NT2/D1 (cell line): Measurements from ENCODE around the gene NANOS1.

ENCODE experiments used
- SUZ12 ChIP-seq: IDR thresholded peaks from 2 replicates; pipeline ENCODE4 v1.6.1; 2011; ENCODE audit not compliant: insufficient read length, insufficient read depth; ENCODE audit errors: extremely low read depth
- YY1 ChIP-seq: IDR thresholded peaks from 2 replicates; pipeline ENCODE4 v1.6.1; 2011; ENCODE audit not compliant: insufficient read length, insufficient read depth
- ZNF274 ChIP-seq: IDR thresholded peaks from 2 replicates; pipeline ENCODE4 v1.6.1; 2011; ENCODE audit warnings: mild to moderate bottlenecking, low read depth, low read length

DNA sequence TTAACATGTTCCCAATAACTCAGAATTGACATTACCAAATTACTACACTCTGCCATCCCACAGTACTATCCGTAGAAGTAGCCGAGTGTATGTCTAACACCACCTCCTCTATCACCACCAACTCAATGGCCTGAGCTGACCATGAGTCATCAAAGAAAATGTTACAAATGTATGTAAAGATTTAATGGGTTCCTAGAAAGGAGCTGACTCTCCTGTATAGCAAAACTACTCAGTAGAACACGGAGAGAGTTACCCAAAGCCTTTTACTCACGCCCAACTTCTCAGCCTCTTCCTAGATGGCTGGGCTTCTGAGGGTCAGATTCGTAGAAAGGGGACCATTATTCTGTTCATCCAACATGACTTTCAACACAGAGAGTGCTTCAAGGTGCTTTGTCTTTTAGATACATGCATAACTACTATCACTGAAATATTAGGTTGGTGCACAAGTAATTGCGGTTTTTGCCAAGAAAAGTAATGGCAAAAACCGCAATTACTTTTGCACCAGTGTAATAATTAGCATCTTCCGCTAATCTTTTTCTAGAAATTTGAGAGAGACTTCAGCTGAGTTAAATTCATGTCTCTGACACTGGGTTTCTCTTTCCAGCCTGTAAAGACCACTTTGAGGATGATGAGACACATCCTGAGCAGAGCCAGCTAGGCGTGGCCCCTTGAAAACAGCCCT is 24.0 kb upstream of the NANOS1 start:
- no peak for TF ChIP-seq ZNF274
- no peak for TF ChIP-seq YY1
- no peak for TF ChIP-seq SUZ12
